ENCODE results near the gene GALNT9. TPM values are rescaled to one million over a fixed set of nuclear protein-coding genes. Genes with fewer than 3 reads are reported as not detected.

Gene GALNT9
- total RNA-seq, 6 donors from 2014 or later, result 0.26 TPM; not detected in 5

- H3K36me3 ChIP-seq, result no peaks in the 10 kb centered on the region
- H3K4me1 ChIP-seq, result peaks cover 12 to 23% (median 19%) of the 10 kb centered on the region in 4 donors
- H3K9me3 ChIP-seq, result peaks cover 0 to 45% (median 6%) of the 10 kb centered on the region in 4 donors
- H3K27ac ChIP-seq, result peak overlapping the region; percentile 59 to 83 (median 76)
- ATAC-seq (ENCODE audit: low FRiP score in 2 of 2) (peak; percentile 95 to 96), DNase-seq (peak; percentile 95 to 99)
- H3K27me3 ChIP-seq, result no peaks in the 10 kb centered on the region
- TF ChIP-seq POLR2AphosphoS5 (IDR thresholded peaks at IDR 0.05) (peak in 1 of 2 donors; percentile 27), POLR2A (IDR thresholded peaks at IDR 0.05) (peak in 1 of 4 donors; percentile 69), EP300 (IDR thresholded peaks at IDR 0.05) (no peak), CTCF (IDR thresholded peaks at IDR 0.05) (peak in 1 of 6 experiments; percentile 7)
- H3K4me3 ChIP-seq, result peak overlapping the region; percentile 46 to 63 (median 54)
- WGBS, 2 donors, result 2% methylated on average over 13 to 63 of the region's 69 CpGs
These were observed 139.9 kb downstream of the GALNT9 start for GRCh38 chr12:132189378-132190011.

DNA sequence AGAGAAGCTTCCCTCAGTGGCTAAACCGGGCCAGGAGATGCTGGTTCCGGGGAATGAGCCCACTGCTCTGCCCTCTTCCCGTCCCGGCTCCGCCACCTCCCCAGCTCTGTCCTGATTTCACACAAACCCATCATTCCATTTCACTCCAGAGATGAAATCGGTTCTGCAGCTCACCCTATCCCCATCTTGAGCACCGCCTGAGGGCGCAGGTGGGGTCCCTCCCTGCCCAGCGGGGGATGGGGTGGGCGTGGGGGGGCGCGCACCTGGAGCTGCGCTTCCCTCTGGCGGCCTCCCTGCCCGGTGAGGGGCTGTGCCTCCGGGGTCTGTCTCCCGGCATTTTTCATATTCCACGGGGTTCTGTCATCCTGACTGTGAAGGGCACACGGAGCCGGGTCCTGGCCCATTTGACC is 140.5 kb downstream of the GALNT9 start:
- H3K9me3 ChIP-seq, result peaks cover 0 to 44% (median 2%) of the 10 kb centered on the region in 4 donors
- no peaks in the 10 kb centered on the region for H3K36me3 ChIP-seq
- peak in 1 of 2 donors; percentile 86 for DNase-seq
- H3K4me1 ChIP-seq, result peaks cover 12 to 23% (median 19%) of the 10 kb centered on the region in 4 donors
- ATAC-seq (ENCODE audit: low FRiP score in 2 of 2), result no peak
- H3K4me3 ChIP-seq, result peak overlapping the region; percentile 28 to 63 (median 54)
- peak in 1 of 6 experiments; percentile 3 for TF ChIP-seq CTCF (IDR thresholded peaks at IDR 0.05)
- no peak for TF ChIP-seq POLR2A (IDR thresholded peaks at IDR 0.05)
- TF ChIP-seq EP300 (IDR thresholded peaks at IDR 0.05), result no peak
- no peak for TF ChIP-seq POLR2AphosphoS5 (IDR thresholded peaks at IDR 0.05)
- WGBS, 2 donors, result 34 to 50% methylated on average over 7 to 10 of the region's 20 CpGs
- H3K27ac ChIP-seq, result peak overlapping the region; percentile 59 to 83 (median 76)
- no peaks in the 10 kb centered on the region for H3K27me3 ChIP-seq

DNA sequence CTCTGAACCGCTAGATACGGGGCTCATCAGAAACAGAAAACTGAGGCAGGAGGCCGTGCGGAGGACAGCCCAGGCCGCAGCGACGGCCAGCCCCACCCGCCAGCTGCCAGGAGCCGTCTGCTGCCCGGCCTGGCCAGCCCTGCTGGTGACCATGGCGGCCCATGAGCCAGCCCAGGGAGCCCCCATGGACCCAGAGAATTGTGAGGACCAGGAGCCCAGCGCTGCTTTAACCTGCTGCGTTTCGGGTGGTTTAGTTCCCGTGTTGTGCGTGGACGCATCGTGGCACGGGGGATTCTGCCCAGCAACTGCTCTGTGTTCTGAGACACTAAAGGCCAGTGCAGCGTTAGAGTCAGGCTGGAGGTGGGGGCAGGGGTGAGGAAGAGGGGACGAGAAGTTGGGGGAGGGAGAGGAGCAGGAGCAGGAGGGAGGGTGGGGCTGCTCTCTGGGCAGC is 140.9 kb downstream of the GALNT9 start:
- Histone ChIP-seq H3K4me3 (peak overlapping the region in 2 of 4 donors; percentile 53 to 55), H3K27ac (peak overlapping the region in 2 of 4 donors; percentile 75 to 83), H3K27me3 (no peaks in the 10 kb centered on the region), H3K36me3 (no peaks in the 10 kb centered on the region), H3K9me3 (peaks cover 0 to 41% (median 0%) of the 10 kb centered on the region in 4 donors), H3K4me1 (peaks cover 12 to 23% (median 19%) of the 10 kb centered on the region in 4 donors)
- ATAC-seq (ENCODE audit: low FRiP score in 2 of 2), result no peak
- TF ChIP-seq EP300 (IDR thresholded peaks at IDR 0.05) (no peak), POLR2A (IDR thresholded peaks at IDR 0.05) (no peak), CTCF (IDR thresholded peaks at IDR 0.05) (no peak), POLR2AphosphoS5 (IDR thresholded peaks at IDR 0.05) (no peak)
- peak in 1 of 2 donors; percentile 71 for DNase-seq
- 87 to 92% methylated on average over 9 to 21 of the region's 21 CpGs for WGBS, 2 donors

- Histone ChIP-seq H3K4me1 (peaks cover 12 to 23% (median 19%) of the 10 kb centered on the region in 4 donors), H3K27ac (no peak overlapping the region), H3K27me3 (no peaks in the 10 kb centered on the region), H3K9me3 (peaks cover 0 to 46% (median 0%) of the 10 kb centered on the region in 4 donors), H3K36me3 (no peaks in the 10 kb centered on the region), H3K4me3 (no peak overlapping the region)
- 89 to 97% methylated on average over 26 to 27 of the region's 35 CpGs for WGBS, 2 donors
- TF ChIP-seq EP300 (IDR thresholded peaks at IDR 0.05) (no peak), POLR2AphosphoS5 (IDR thresholded peaks at IDR 0.05) (no peak), POLR2A (IDR thresholded peaks at IDR 0.05) (no peak), CTCF (IDR thresholded peaks at IDR 0.05) (no peak)
- DNase-seq (peak in 1 of 2 donors; percentile 73), ATAC-seq (ENCODE audit: low FRiP score in 2 of 2) (no peak)
These were observed 141.5 kb downstream of the GALNT9 start for GRCh38 chr12:132187646-132188450.
